Measurements from ENCODE around the gene FBXO10. TPM values are rescaled to one million over a fixed set of nuclear protein-coding genes. Genes with fewer than 3 reads are reported as not detected.

The FBXO10 gene
- total RNA-seq, 1 experiment from 2014 or later, result 14.0 TPM

GRCh38 chr9:37562826-37563225, 13.4 kb downstream of the FBXO10 start:
- ATAC-seq, result no peak
- POLR2A ChIA-PET, result no interaction called here

More at GRCh38 chr9:37562826-37563225, 13.4 kb downstream of the FBXO10 start:
- Mint-ChIP-seq H3K27me3 (ENCODE audit: low read depth) (no peaks in the 10 kb centered on the region; the same call in none of the 2 replicates), H3K9me3 (peaks cover 25% of the 10 kb centered on the region), H3K27ac (no peak overlapping the region), H3K4me1 (peaks cover 44% of the 10 kb centered on the region), H3K4me3 (no peak overlapping the region), H3K36me3 (peaks cover 26% of the 10 kb centered on the region)
- TF ChIP-seq MLX (CRISPR knock-in tag; IDR thresholded peaks at IDR 0.05), result no peak
- no peak for TF ChIP-seq TEAD1 (CRISPR knock-in tag; IDR thresholded peaks at IDR 0.05)
- no peak for TF ChIP-seq ZNF532 (CRISPR knock-in tag; IDR thresholded peaks at IDR 0.05; ENCODE audit: borderline replicate concordance)
- no peak for TF ChIP-seq KAT7 (CRISPR knock-in tag; IDR thresholded peaks at IDR 0.05; ENCODE audit: borderline replicate concordance)
- no peak for TF ChIP-seq NFATC4 (CRISPR knock-in tag; IDR thresholded peaks at IDR 0.05)
- TF ChIP-seq CREM (CRISPR knock-in tag; IDR thresholded peaks at IDR 0.05), result no peak
- no peak for TF ChIP-seq ZNF512 (CRISPR knock-in tag; IDR thresholded peaks at IDR 0.05; ENCODE audit: borderline replicate concordance)
- TF ChIP-seq JAZF1 (CRISPR knock-in tag; IDR thresholded peaks at IDR 0.05), result no peak
- no peak for TF ChIP-seq ZNF317 (CRISPR knock-in tag; IDR thresholded peaks at IDR 0.05; ENCODE audit: borderline replicate concordance, low read depth)
- no peak for TF ChIP-seq ESRRA (CRISPR knock-in tag; IDR thresholded peaks at IDR 0.05; ENCODE audit: borderline replicate concordance)
- no peak for TF ChIP-seq ZNF423 (CRISPR knock-in tag; IDR thresholded peaks at IDR 0.05)
- TF ChIP-seq CDX4 (CRISPR knock-in tag; IDR thresholded peaks at IDR 0.05; ENCODE audit: borderline replicate concordance), result no peak
- TF ChIP-seq, protein P1, sequence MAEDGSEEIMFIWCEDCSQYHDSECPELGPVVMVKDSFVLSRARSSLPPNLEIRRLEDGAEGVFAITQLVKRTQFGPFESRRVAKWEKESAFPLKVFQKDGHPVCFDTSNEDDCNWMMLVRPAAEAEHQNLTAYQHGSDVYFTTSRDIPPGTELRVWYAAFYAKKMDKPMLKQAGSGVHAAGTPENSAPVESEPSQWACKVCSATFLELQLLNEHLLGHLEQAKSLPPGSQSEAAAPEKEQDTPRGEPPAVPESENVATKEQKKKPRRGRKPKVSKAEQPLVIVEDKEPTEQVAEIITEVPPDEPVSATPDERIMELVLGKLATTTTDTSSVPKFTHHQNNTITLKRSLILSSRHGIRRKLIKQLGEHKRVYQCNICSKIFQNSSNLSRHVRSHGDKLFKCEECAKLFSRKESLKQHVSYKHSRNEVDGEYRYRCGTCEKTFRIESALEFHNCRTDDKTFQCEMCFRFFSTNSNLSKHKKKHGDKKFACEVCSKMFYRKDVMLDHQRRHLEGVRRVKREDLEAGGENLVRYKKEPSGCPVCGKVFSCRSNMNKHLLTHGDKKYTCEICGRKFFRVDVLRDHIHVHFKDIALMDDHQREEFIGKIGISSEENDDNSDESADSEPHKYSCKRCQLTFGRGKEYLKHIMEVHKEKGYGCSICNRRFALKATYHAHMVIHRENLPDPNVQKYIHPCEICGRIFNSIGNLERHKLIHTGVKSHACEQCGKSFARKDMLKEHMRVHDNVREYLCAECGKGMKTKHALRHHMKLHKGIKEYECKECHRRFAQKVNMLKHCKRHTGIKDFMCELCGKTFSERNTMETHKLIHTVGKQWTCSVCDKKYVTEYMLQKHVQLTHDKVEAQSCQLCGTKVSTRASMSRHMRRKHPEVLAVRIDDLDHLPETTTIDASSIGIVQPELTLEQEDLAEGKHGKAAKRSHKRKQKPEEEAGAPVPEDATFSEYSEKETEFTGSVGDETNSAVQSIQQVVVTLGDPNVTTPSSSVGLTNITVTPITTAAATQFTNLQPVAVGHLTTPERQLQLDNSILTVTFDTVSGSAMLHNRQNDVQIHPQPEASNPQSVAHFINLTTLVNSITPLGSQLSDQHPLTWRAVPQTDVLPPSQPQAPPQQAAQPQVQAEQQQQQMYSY (CRISPR knock-in tag; IDR thresholded peaks at IDR 0.05), result no peak
- TF ChIP-seq IRF2 (CRISPR knock-in tag; IDR thresholded peaks at IDR 0.05; ENCODE audit: borderline replicate concordance, low read depth), result no peak
- no peak for TF ChIP-seq EMX1 (CRISPR knock-in tag; IDR thresholded peaks at IDR 0.05)
- no peak for TF ChIP-seq NFYB (CRISPR knock-in tag; conservative IDR thresholded peaks at IDR 0.05; ENCODE audit: low read depth)
- no peak for TF ChIP-seq E2F5 (CRISPR knock-in tag; IDR thresholded peaks at IDR 0.05)
- no peak for TF ChIP-seq CBFB (CRISPR knock-in tag; IDR thresholded peaks at IDR 0.05; ENCODE audit: low read depth)
- no peak for TF ChIP-seq ATF1 (CRISPR knock-in tag; IDR thresholded peaks at IDR 0.05)
- CTCF ChIA-PET, result no interaction called here
- no peak for DNase-seq (ENCODE audit: low spot score)

Measured in WTC11 (cell line).